GM13976 (cell line): ENCODE data around the gene DCXR.

Experiments
- DNase-seq: peaks from one replicate; pipeline ENCODE4 v3.0.0; 2012; ENCODE audit warnings: low spot score
- CTCF ChIP-seq: IDR thresholded peaks from 2 replicates; pipeline ENCODE4 v1.5.1; 2012; ENCODE audit warnings: borderline replicate concordance, mild to moderate bottlenecking; ENCODE audit not compliant: insufficient read depth; ENCODE audit errors: extremely low read depth, missing control alignments, control extremely low read depth
- in situ Hi-C: fragments of 300-500 bp; cut with MboI; formaldehyde crosslinking; loops from one replicate; pipeline ENCODE4 v1.12.0; 2022; ENCODE audit warnings: low sequenced_read_pairs, mixed read lengths, inconsistent platforms; ENCODE audit not compliant: unreplicated experiment

Gene DCXR

GRCh38 chr17:82037889-82038195, 345 bp upstream of the DCXR start:
- DNase-seq: no peak
- no peak for TF ChIP-seq CTCF
- in situ Hi-C loops: no loop called here

GRCh38 chr17:82036634-82037091, 834 bp downstream of the DCXR start:
- TF ChIP-seq CTCF: no peak
- DNase-seq: no peak
- in situ Hi-C loops: no loop called here

GRCh38 chr17:82035956-82036633, 1.4 kb downstream of the DCXR start:
- no peak for TF ChIP-seq CTCF
- in situ Hi-C loops: no loop called here
- DNase-seq: no peak

GRCh38 chr17:82035488-82035887, 2.0 kb downstream of the DCXR start:
- TF ChIP-seq CTCF: no peak
- DNase-seq: no peak
- in situ Hi-C loops: no loop called here

- TF ChIP-seq CTCF: no peak
- in situ Hi-C loops: no loop called here
- DNase-seq: no peak
Measured at GRCh38 chr17:82034371-82035011, 3.0 kb downstream of the DCXR start.

- DNase-seq: no peak
- in situ Hi-C loops: no loop called here
- no peak for TF ChIP-seq CTCF
Measured at GRCh38 chr17:82033359-82034085, 4.0 kb downstream of the DCXR start.
